AG08396 (cell line): ENCODE results near the gene LINC00237.

Experiments used
- DNase-seq: peaks from one replicate; pipeline ENCODE4 v3.0.0; 2012; ENCODE audit warnings: low spot score, mixed read lengths

Gene LINC00237

GRCh38 chr20:21106171-21107017 is at the start of gene LINC00237:
Gene LINC00237, minus strand, starts transcription at chr20:21106358.
- DNase-seq, result no peak

GRCh38 chr20:21155268-21155667 is 49.1 kb upstream of the LINC00237 start:
- DNase-seq, result no peak

- no peak for DNase-seq
These were observed 48.5 kb upstream of the LINC00237 start for GRCh38 chr20:21154692-21155091.

- DNase-seq, result no peak
These were observed 45.6 kb upstream of the LINC00237 start for GRCh38 chr20:21151791-21152190.

GRCh38 chr20:21149344-21149743 is 43.2 kb upstream of the LINC00237 start:
- no peak for DNase-seq

DNA sequence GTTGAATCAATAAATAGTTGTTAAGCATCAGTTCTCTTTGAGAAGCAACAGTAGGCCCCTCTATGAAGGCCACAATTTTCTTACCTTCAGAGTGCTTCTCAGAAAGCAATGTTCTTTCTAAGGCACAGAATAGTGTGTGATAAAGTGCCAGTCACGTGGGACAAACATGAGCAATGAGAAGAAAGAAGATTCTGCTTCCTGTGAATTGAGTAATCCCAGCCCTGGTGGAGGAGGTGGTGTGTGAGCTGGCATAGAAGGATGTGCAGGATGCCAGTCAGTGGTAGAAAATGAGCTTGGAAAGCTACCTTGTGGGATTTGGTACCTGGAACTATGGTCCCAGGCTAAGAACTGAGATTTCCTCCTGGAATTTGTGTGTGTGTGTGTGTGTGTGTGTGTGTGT is 41.4 kb upstream of the LINC00237 start:
- no peak for DNase-seq

- DNase-seq, result no peak
These were observed 40.1 kb upstream of the LINC00237 start for GRCh38 chr20:21146215-21146614.

GRCh38 chr20:21145424-21145823 is 39.3 kb upstream of the LINC00237 start:
- DNase-seq, result no peak

- DNase-seq, result no peak
These were observed 37.2 kb upstream of the LINC00237 start for GRCh38 chr20:21143194-21143890.

- no peak for DNase-seq
These were observed 35.7 kb upstream of the LINC00237 start for GRCh38 chr20:21141825-21142224.

DNA sequence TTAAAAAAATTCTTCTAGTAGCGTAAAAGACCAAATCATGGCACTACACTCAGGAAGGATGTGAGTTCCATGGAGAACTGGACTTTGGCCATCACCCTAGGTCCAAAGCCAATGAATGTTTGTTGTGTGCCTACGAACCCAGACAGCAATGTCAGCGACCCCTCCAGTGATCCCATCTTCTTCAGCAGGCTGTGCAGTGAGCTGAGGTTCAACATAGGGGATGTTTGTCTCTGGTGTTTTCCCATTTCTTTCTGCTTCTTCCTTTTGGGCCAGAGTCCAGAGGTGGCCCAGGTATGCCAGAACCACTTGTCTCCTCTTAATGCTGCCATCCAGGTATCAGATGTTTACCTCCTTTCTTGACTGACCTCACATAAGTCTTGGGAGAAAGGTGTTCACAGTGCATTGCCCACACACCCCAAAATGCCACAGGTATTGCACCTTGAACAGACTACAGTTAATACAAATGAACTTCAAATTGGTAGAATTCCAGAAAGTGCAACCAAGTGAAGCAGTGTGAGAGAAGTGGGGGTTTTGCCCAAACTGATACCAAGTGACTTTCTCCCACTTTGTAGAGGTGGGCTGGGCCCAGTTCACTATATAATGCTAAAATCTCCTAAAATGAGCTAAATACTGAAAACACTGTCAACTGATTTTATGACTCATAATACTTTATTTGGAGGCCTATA is 33.9 kb upstream of the LINC00237 start:
- no peak for DNase-seq

GRCh38 chr20:21137078-21137477 is 30.9 kb upstream of the LINC00237 start:
- no peak for DNase-seq

DNA sequence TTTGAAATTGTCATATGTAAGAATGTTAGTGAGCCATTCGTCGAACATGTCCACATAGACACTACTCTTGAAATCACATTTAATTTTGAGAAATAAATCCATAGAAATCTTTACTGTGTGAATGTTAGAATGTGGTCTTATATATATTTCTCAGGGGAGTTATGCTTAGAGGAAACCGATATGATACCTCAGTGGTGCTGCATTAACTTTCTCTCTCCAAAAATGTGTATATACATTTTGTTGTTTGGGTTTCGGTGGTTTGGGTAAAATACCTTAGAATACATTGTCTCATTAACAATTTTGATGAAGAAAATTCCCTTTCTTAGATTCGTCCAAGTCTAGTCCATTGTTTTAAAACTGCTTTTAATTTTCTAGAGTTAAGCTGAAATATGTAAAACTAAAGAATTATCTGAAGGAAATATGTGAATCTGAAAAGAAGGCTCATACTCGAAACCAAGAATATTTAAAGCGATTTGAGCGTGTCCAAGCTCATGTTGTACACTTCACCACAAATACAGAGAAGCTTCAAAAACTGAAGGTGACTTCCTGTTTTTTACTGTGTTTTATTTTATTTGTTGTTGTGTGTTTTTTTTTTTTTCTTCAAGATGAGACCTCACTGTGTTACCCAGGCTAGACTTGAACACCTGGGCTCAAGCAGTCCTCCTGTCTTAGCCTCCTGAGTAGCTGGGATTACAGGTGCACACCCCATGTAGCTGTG is 30.0 kb upstream of the LINC00237 start:
- DNase-seq, result no peak

DNA sequence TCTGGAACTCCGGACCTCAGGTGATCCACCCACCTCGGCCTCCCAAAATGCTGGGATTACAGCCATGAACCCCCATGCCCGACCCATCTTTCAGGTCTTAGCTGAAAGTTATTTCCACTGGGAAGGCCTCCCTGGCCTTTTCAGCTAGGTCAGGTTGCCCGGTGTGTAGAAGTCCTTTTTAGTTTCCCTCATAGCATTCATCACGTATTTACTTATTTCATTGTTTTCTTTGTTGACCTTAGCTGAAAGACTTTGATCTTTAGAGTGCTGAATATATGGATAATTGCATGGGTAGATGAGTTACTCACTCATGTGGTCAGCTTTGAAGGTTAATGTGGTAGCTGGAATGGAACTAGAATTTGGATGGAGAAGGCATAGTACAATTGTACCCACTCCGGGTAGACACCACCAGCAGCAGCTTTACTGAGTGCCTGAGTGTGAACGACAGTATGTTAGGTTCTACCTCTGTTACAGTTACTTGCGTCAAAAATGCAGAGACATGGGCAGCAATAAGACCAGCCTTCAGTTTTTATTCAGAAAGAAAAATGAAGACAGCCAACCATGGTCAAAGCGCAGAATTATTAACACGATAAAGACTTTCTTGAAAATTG is 28.8 kb upstream of the LINC00237 start:
- DNase-seq, result no peak

DNA sequence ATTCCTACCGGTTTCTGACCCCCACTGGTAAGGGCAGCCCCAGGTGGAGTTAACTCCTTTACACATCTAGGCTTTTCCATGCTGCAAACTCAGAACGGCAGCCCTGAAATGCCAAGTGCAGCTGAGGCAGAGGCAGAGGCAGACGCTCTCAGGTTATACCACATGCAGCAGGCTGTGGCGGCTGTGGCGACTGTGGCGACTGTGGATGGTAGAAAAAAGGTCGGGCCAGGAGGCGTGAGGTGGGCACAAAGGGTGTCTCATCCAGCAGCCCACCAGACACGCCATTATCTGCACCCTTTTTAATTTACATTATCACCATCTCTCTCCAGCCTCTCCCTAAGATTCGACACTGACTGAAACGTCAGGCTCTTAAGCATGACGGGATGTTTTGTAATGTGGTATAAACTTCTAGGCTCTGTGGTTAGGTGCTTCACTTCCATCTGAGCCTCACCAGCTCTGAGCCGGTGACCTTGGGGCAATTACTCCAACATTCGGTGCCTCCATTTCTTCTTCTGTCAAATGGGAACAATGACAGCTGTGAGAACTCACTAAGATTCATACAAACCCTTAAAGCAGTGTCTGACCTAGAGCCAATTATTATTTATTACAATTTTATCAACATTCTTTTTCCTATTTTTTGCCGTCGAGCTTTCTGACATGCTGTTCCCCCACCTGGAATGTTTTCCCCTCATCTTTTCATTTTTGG is 27.9 kb upstream of the LINC00237 start:
- DNase-seq, result no peak

DNA sequence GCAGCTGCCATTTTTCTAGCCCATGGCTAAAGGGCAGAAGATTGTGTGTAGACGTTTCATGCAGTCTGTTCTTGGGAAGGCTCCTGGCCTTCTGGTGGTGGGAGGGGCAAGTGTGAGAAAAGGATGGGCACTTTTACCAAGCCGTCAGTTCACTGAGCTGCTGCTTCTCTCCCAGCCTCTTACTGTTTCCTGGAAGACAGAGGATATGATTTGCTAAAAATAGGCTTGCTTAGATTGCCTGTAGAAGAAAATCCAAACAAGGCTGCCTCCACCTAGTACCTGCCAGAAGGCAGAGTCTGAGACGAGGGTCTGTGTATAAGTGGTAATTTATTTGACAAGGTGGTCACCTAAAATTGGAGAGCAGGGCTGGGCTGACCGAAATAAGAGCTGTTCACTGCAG is 27.2 kb upstream of the LINC00237 start:
- DNase-seq, result no peak

GRCh38 chr20:21129861-21130260 is 23.7 kb upstream of the LINC00237 start:
- no peak for DNase-seq

DNA sequence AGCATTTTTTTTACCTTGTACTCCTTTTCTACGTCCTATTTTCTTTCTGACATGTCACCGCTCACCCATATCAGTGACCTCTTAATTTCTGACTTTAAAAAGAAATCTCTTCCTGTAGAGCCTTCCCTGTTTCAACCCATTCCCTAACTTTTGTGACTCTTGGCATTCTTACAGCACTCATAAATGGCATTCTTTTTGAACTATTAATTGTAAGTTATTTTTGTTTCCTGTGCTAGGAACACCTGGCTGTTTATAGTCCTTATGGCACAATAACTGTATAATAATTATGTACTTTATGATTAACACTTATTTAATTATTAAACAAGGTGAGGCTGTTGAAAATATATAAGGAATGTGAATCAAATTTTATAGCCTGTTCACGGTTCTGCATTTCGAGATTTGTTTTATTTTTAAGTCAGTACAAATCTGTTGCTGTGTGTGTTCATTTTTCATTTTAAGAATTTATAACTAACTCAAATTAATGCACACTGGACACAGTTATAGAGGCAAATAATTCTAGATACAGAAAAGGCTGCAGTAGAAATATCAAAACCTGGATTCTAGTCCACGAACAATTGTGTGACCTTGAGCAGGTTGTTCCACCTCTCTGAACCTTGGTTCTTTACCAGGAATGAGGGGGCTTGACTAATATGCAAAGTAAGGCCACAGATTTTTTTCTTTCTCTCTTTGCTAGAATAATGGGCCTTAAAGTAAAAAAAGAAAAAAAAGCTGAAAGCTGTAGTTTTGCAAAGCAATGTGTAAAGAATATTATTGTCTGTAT is 21.2 kb upstream of the LINC00237 start:
- no peak for DNase-seq

DNA sequence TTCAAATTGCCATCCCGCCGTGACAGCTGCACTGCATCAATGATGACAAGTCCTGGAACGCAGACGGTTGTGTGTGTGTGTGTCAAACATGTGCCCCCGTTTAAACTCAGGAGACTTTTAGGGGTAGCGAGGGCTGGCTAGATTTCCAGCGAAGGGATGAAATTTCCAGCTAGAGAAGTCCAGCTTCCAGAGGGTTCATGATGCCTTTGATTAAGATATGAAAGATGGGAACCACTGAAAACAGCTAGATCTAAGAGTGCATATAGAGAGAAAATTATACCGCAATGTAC is 20.4 kb upstream of the LINC00237 start:
- no peak for DNase-seq

DNA sequence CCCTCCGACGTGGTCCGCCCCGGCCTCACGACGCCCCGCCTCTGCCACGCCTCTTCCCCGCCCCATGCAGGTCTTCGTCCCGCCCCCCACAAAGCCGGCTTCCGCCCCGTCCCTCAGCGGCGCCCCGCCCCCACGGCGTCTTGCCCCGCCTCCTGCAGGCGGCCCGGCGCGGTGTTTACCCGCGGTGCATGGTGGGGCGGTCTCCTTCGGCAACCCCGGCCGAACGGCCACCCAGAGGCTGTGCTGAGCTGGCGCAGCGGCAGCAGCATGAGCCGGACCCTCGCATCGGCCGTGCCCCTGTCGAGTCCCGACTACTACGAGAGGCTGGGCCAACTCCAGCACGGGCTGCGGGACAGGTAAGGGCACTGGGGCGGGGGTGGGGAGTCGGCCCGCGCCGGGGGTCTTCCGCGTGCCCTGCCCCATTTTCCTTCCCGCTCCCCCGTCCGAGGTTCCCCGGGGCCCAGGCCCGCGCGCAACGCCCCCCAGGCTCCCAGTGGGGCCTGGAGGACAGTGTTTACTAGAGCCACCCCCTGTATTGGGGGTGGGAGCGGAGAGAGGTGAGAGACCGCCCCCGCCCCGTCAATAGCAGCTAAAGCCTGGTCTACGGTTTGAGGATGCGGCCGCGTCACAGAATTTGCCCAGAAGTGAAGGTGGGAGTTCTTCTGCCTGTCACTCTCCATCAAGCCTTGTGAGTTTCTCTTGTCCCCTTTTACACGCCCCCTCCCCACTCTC is 19.9 kb upstream of the LINC00237 start, which contains the start of gene KIZ:
TSS of gene KIZ (plus strand) at position 234 of the 732 bp plus-strand sequence. CDS start at position 268, 34 bp downstream.
- DNase-seq, result peak; percentile 98
